Osteoblast (primary cell): ENCODE measurements around the gene TRIM14. TPM values are rescaled to one million over a fixed set of nuclear protein-coding genes. Genes with fewer than 3 reads are reported as not detected.
"Not testable (repeated sequence)": the region's sequence is repeated elsewhere in the genome, so short reads cannot be mapped to it uniquely, and the experiment has no call there.

ENCODE experiments used
- DNase-seq: peaks from one replicate; pipeline ENCODE4 v3.0.0; 2011; ENCODE audit warnings: low spot score, mixed read lengths; ENCODE audit not compliant: insufficient read length; ENCODE audit errors: missing footprints
- H2AFZ ChIP-seq: 2 replicates; pipeline ENCODE4 v1.6.0; 2011; ENCODE audit warnings: mild to moderate bottlenecking, low read length
- H3K27ac ChIP-seq: 2 replicates; pipeline ENCODE4 v1.5.1; 2011; ENCODE audit warnings: mild to moderate bottlenecking, low read depth, low read length, moderate library complexity
- H3K27me3 ChIP-seq: 2 replicates; pipeline ENCODE4 v1.6.0; 2012; ENCODE audit warnings: mild to moderate bottlenecking, control low read depth, inconsistent platforms, low read length, moderate library complexity; ENCODE audit not compliant: insufficient read depth
- H3K36me3 ChIP-seq: 2 replicates; pipeline ENCODE4 v1.5.1; 2011; ENCODE audit warnings: mild to moderate bottlenecking, low read length, control low read depth, moderate library complexity; ENCODE audit not compliant: insufficient read depth
- H3K4me1 ChIP-seq: 2 replicates; pipeline ENCODE4 v1.5.1; 2011; ENCODE audit warnings: mild to moderate bottlenecking, low read length, control low read depth, moderate library complexity; ENCODE audit not compliant: insufficient read depth
- H3K4me2 ChIP-seq: 2 replicates; pipeline ENCODE4 v1.6.0; 2011; ENCODE audit warnings: mild to moderate bottlenecking, low read length; ENCODE audit not compliant: insufficient read depth
- H3K4me3 ChIP-seq: fragments of 200-600 bp; sonication (generic); 3 replicates; pipeline ENCODE4 v1.5.1; 2012; ENCODE audit warnings: mild to moderate bottlenecking, low read length, inconsistent platforms; ENCODE audit not compliant: insufficient read depth
- H3K79me2 ChIP-seq: 2 replicates; pipeline ENCODE4 v1.6.0; 2012; ENCODE audit warnings: mild to moderate bottlenecking, low read length, control low read depth, inconsistent platforms; ENCODE audit not compliant: insufficient read depth
- H3K9me3 ChIP-seq: 2 replicates; pipeline ENCODE4 v1.5.1; 2011; ENCODE audit warnings: low read depth, low read length, control low read depth
- H4K20me1 ChIP-seq: 2 replicates; pipeline ENCODE4 v1.6.0; 2012; ENCODE audit warnings: mild to moderate bottlenecking, low read length, control low read depth; ENCODE audit not compliant: insufficient read depth
- CTCF ChIP-seq: IDR thresholded peaks from 2 replicates; pipeline ENCODE4 v1.5.1; 2011; ENCODE audit warnings: mild to moderate bottlenecking, low read depth, low read length, moderate library complexity; ENCODE audit errors: extremely low read depth
- total RNA-seq: library from RNA; depleted of rRNA; stranded (reverse); fragments of >200 nt; gene quantifications from 2 replicates; pipeline ENCODE4 v1.2.3, GENCODE V29; 2012

The TRIM14 gene
- total RNA-seq, 1 donor, result 1.1 TPM

GRCh38 chr9:98132158-98132557 is 13.1 kb upstream of the TRIM14 start:
- H4K20me1 ChIP-seq, result no peaks in the 10 kb centered on the region
- no peak overlapping the region for H3K27ac ChIP-seq
- H3K36me3 ChIP-seq, result no peaks in the 10 kb centered on the region
- H3K4me1 ChIP-seq, result no peaks in the 10 kb centered on the region
- H3K4me3 ChIP-seq, result no peak overlapping the region
- TF ChIP-seq CTCF, result no peak
- no peak overlapping the region for H3K4me2 ChIP-seq
- H3K9me3 ChIP-seq, result no peaks in the 10 kb centered on the region
- peaks cover 8% of the 10 kb centered on the region for H3K27me3 ChIP-seq
- DNase-seq, result no peak
- H3K79me2 ChIP-seq, result no peaks in the 10 kb centered on the region
- H2AFZ ChIP-seq, result no peak overlapping the region

GRCh38 chr9:98130576-98131228 is 11.7 kb upstream of the TRIM14 start:
- H2AFZ ChIP-seq, result no peak overlapping the region
- H3K4me3 ChIP-seq, result no peak overlapping the region
- TF ChIP-seq CTCF, result no peak

GRCh38 chr9:98130060-98130459 is 11.0 kb upstream of the TRIM14 start:
- H2AFZ ChIP-seq, H3K27ac ChIP-seq, H3K36me3 ChIP-seq, H3K4me1 ChIP-seq, H3K4me3 ChIP-seq, H3K9me3 ChIP-seq, H3K27me3 ChIP-seq, H4K20me1 ChIP-seq, H3K4me2 ChIP-seq, DNase-seq, H3K79me2 ChIP-seq: not testable (repeated sequence)

More at GRCh38 chr9:98130576-98131228, 11.7 kb upstream of the TRIM14 start:
- Histone ChIP-seq H3K27ac (no peak overlapping the region), H3K9me3 (no peaks in the 10 kb centered on the region), H3K4me2 (no peak overlapping the region), H3K79me2 (no peaks in the 10 kb centered on the region), H4K20me1 (no peaks in the 10 kb centered on the region), H3K36me3 (no peaks in the 10 kb centered on the region), H3K27me3 (peaks cover 4% of the 10 kb centered on the region), H3K4me1 (no peaks in the 10 kb centered on the region)
- peak; percentile 18 for DNase-seq

- H3K79me2 ChIP-seq, result no peaks in the 10 kb centered on the region
- no peak overlapping the region for H2AFZ ChIP-seq
- H4K20me1 ChIP-seq, result no peaks in the 10 kb centered on the region
- H3K4me2 ChIP-seq, result no peak overlapping the region
- H3K9me3 ChIP-seq, result no peaks in the 10 kb centered on the region
- no peak overlapping the region for H3K4me3 ChIP-seq
- no peaks in the 10 kb centered on the region for H3K4me1 ChIP-seq
- TF ChIP-seq CTCF, result no peak
- no peak for DNase-seq
- H3K36me3 ChIP-seq, result no peaks in the 10 kb centered on the region
- H3K27ac ChIP-seq, result no peak overlapping the region
- peaks cover 4% of the 10 kb centered on the region for H3K27me3 ChIP-seq
Observed at GRCh38 chr9:98129451-98129881, 10.4 kb upstream of the TRIM14 start.
